GM13977 (cell line): ENCODE measurements around the gene RNF187.
A peak's percentile ranks its signal among the peaks of the same experiment; 100 is the strongest.

Experiments
- DNase-seq: peaks from one replicate; pipeline ENCODE4 v3.0.0; 2012; ENCODE audit warnings: low spot score
- CTCF ChIP-seq: IDR thresholded peaks from 2 replicates; pipeline ENCODE4 v1.5.1; 2012; ENCODE audit warnings: mild to moderate bottlenecking, control low read depth; ENCODE audit not compliant: insufficient read depth; ENCODE audit errors: extremely low read depth, missing control alignments
- in situ Hi-C: fragments of 300-500 bp; cut with MboI; formaldehyde crosslinking; loops from one replicate; pipeline ENCODE4 v1.12.0; 2022; ENCODE audit warnings: low sequenced_read_pairs, low pct_unique_long_range_greater_than_20kb, mixed read lengths, inconsistent platforms; ENCODE audit not compliant: unreplicated experiment

Gene RNF187

GRCh38 chr1:228486596-228487335 lies 416 bp upstream of the RNF187 start:
- no peak for TF ChIP-seq CTCF
- in situ Hi-C loops: no loop called here
- peak; percentile 78 for DNase-seq

- DNase-seq: no peak
- in situ Hi-C loops: no loop called here
- TF ChIP-seq CTCF: no peak
These were observed 1.1 kb downstream of the RNF187 start for GRCh38 chr1:228488125-228488817.

- in situ Hi-C loops: no loop called here
- DNase-seq: no peak
- no peak for TF ChIP-seq CTCF
These were observed 1.9 kb downstream of the RNF187 start for GRCh38 chr1:228488818-228489674.

GRCh38 chr1:228490120-228491078 lies 3.2 kb downstream of the RNF187 start:
- no peak for TF ChIP-seq CTCF
- no peak for DNase-seq

GRCh38 chr1:228493141-228494043 lies 6.2 kb downstream of the RNF187 start:
- in situ Hi-C loops: no loop called here
- no peak for TF ChIP-seq CTCF
- DNase-seq: no peak

More at GRCh38 chr1:228490120-228491078, 3.2 kb downstream of the RNF187 start:
- in situ Hi-C loops: no loop called here
